Smooth muscle cell (in vitro differentiated cells): Measurements from ENCODE around the gene EPS8L3. TPM values are rescaled to one million over a fixed set of nuclear protein-coding genes. Genes with fewer than 3 reads are reported as not detected.

Source experiments
- DNase-seq: peaks from one replicate; lab custom pipeline; 2025; ENCODE audit not compliant: unreplicated experiment; lab: John Stamatoyannopoulos, UW
- H2AFZ ChIP-seq: fragments of 200-600 bp; sonication (generic); 2 replicates; pipeline ENCODE4 v1.6.0; 2016; ENCODE audit warnings: antibody characterized with exemption, low read depth, mild to moderate bottlenecking
- H3F3A ChIP-seq: fragments of 200-600 bp; sonication (generic); 2 replicates; pipeline ENCODE4 v1.6.0; 2017; ENCODE audit warnings: antibody characterized with exemption, low read depth
- H3K27ac ChIP-seq: fragments of 200-600 bp; sonication (generic); 2 replicates; pipeline ENCODE4 v1.5.1; 2016; ENCODE audit warnings: low read depth, mild to moderate bottlenecking
- H3K27me3 ChIP-seq: fragments of 200-600 bp; sonication (generic); 2 replicates; pipeline ENCODE4 v1.6.1; 2016; ENCODE audit warnings: low read depth, mild to moderate bottlenecking
- H3K36me3 ChIP-seq: fragments of 200-600 bp; sonication (generic); 2 replicates; pipeline ENCODE4 v1.5.1; 2016; ENCODE audit warnings: low read depth
- H3K4me1 ChIP-seq: fragments of 200-600 bp; sonication (generic); 2 replicates; pipeline ENCODE4 v1.5.1; 2016; ENCODE audit warnings: low read depth
- H3K4me2 ChIP-seq: fragments of 200-600 bp; sonication (generic); 2 replicates; pipeline ENCODE4 v1.6.0; 2016; ENCODE audit warnings: mild to moderate bottlenecking
- H3K4me3 ChIP-seq: fragments of 200-600 bp; sonication (generic); 2 replicates; pipeline ENCODE4 v1.5.1; 2016; ENCODE audit warnings: mild to moderate bottlenecking
- H3K79me2 ChIP-seq: fragments of 200-600 bp; sonication (generic); 2 replicates; pipeline ENCODE4 v1.6.0; 2016; ENCODE audit warnings: low read depth, mild to moderate bottlenecking
- H3K9ac ChIP-seq: fragments of 200-600 bp; sonication (generic); 2 replicates; pipeline ENCODE4 v1.6.0; 2016; ENCODE audit warnings: low read depth
- H3K9me3 ChIP-seq: fragments of 200-600 bp; sonication (generic); replicated peaks from 2 replicates; pipeline ENCODE4 v1.5.1; 2016; ENCODE audit warnings: low read depth
- H4K20me1 ChIP-seq: fragments of 200-600 bp; sonication (generic); 2 replicates; pipeline ENCODE4 v1.6.0; 2016; ENCODE audit warnings: low read depth
- CTCF ChIP-seq: fragments of 200-600 bp; sonication (generic); IDR thresholded peaks from 2 replicates; pipeline ENCODE4 v1.5.1; 2017; ENCODE audit warnings: borderline replicate concordance, mild to moderate bottlenecking, antibody characterized with exemption; ENCODE audit not compliant: insufficient read depth, poor library complexity, severe bottlenecking
- WGBS: methylation state at CpG from one replicate; pipeline ENCODE4 v1.1.7; 2016; ENCODE audit warnings: low lambda C conversion rate; 5-methylcytosine and 5-hydroxymethylcytosine counted together
- polyA plus RNA-seq: library from polyadenylated mRNA; unstranded; fragments of >200 nt; fragmentation: Nextera tagmentation; extraction: Ambion mirVana; gene quantifications from 2 replicates; pipeline ENCODE4 v1.2.1, GENCODE V29; 2016
- total RNA-seq: library from RNA; depleted of rRNA; stranded (reverse); fragments of >200 nt; gene quantifications from 2 replicates; pipeline ENCODE4 v1.2.3, GENCODE V29; 2014

The EPS8L3 gene
- total and polyA plus RNA-seq, 2 experiments from 2014 or later = not detected

- TF ChIP-seq CTCF = no peak
- WGBS = 93% methylated on average over 2 of the region's 2 CpGs
- Histone ChIP-seq H3K27ac (no peak overlapping the region), H3K36me3 (no peaks in the 10 kb centered on the region), H2AFZ (no peak overlapping the region), H3K27me3 (no peaks in the 10 kb centered on the region), H3K79me2 (no peaks in the 10 kb centered on the region), H3K9ac (no peak overlapping the region), H3F3A (no peaks in the 10 kb centered on the region), H3K9me3 (no peaks in the 10 kb centered on the region), H4K20me1 (no peaks in the 10 kb centered on the region), H3K4me3 (no peak overlapping the region), H3K4me2 (no peak overlapping the region), H3K4me1 (no peaks in the 10 kb centered on the region)
- no peak for DNase-seq
Measured at GRCh38 chr1:109754738-109755137, 9.0 kb downstream of the EPS8L3 start.

- WGBS = 91% methylated on average over 12 of the region's 12 CpGs
- H3K79me2 ChIP-seq = no peaks in the 10 kb centered on the region
Measured at GRCh38 chr1:109751531-109752260, 12.0 kb downstream of the EPS8L3 start.

GRCh38 chr1:109750920-109751319 lies 12.8 kb downstream of the EPS8L3 start:
- no peaks in the 10 kb centered on the region for H3K4me1 ChIP-seq
- no peaks in the 10 kb centered on the region for H3K36me3 ChIP-seq
- H4K20me1 ChIP-seq = no peaks in the 10 kb centered on the region
- H3K27ac ChIP-seq = no peak overlapping the region
- H3K9me3 ChIP-seq = no peaks in the 10 kb centered on the region
- H3K27me3 ChIP-seq = no peaks in the 10 kb centered on the region
- no peak overlapping the region for H2AFZ ChIP-seq
- 94% methylated on average over 6 of the region's 6 CpGs for WGBS
- no peak for TF ChIP-seq CTCF
- H3K4me3 ChIP-seq = no peak overlapping the region
- H3K9ac ChIP-seq = no peak overlapping the region
- DNase-seq = no peak
- no peak overlapping the region for H3K4me2 ChIP-seq
- H3F3A ChIP-seq = no peaks in the 10 kb centered on the region
- H3K79me2 ChIP-seq = no peaks in the 10 kb centered on the region

More at GRCh38 chr1:109751531-109752260, 12.0 kb downstream of the EPS8L3 start:
- TF ChIP-seq CTCF = no peak
- Histone ChIP-seq H3K27ac (no peak overlapping the region), H3K27me3 (no peaks in the 10 kb centered on the region), H3K9me3 (no peaks in the 10 kb centered on the region), H3K36me3 (no peaks in the 10 kb centered on the region), H3F3A (no peaks in the 10 kb centered on the region), H4K20me1 (no peaks in the 10 kb centered on the region), H3K4me3 (no peak overlapping the region), H3K4me1 (no peaks in the 10 kb centered on the region), H3K9ac (no peak overlapping the region), H2AFZ (no peak overlapping the region), H3K4me2 (no peak overlapping the region)
- no peak for DNase-seq

GRCh38 chr1:109750241-109750882 lies 13.4 kb downstream of the EPS8L3 start:
- no peak for DNase-seq
- Histone ChIP-seq H3K36me3 (no peaks in the 10 kb centered on the region), H4K20me1 (no peaks in the 10 kb centered on the region), H3K4me3 (no peak overlapping the region), H3K4me1 (no peaks in the 10 kb centered on the region), H3K9me3 (no peaks in the 10 kb centered on the region), H3K79me2 (no peaks in the 10 kb centered on the region), H3K27ac (no peak overlapping the region), H3F3A (no peaks in the 10 kb centered on the region), H3K27me3 (no peaks in the 10 kb centered on the region), H3K4me2 (no peak overlapping the region), H2AFZ (no peak overlapping the region), H3K9ac (no peak overlapping the region)
- WGBS = 94% methylated on average over 11 of the region's 11 CpGs
- TF ChIP-seq CTCF = no peak
